ENCODE data around the gene NBPF3.

NBPF3 gene

GRCh38 chr1:21520899-21521716, 81.2 kb downstream of the NBPF3 start:
- no peak for DNase-seq

DNA sequence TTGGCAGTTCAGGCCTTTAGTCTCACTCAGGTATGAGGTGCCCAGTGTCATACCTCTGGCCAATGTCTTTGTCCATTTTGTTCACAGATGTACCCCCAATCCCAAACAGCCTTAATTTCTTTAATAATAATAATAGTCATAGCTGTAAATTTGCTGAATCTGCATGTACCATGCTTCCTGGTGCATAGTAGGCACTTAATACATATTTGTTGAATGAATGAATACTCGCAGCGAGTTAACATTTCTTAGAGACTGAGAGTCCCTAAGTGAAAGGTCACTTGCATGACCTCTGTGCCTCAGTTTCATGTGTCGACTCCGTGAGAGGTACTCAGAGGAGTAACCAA, 81.8 kb downstream of the NBPF3 start:
- no peak for DNase-seq

DNA sequence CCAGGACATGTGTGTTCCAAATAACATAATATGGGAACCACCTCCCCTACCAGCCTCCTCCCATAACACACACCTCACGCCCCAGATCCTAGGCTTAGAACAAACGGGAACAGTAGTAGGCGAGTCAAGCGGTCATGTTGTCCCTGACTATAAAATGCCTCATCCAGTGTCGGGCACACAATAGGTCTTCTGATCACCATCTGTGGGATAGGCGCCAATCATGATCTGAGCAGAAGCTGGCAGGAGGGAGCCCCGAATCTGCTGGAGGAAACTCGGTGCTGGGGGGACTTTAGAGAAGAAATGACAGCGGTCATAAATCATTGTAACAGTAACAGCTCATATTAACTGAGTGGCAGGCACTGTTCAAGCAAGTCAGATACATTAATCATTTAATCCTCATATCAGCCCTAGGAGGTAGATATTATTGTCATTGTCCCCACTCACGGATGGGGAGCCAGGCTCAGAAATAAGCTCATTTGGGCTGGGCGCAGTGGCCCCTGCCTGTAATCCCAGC, 82.6 kb downstream of the NBPF3 start:
- no peak for DNase-seq

DNA sequence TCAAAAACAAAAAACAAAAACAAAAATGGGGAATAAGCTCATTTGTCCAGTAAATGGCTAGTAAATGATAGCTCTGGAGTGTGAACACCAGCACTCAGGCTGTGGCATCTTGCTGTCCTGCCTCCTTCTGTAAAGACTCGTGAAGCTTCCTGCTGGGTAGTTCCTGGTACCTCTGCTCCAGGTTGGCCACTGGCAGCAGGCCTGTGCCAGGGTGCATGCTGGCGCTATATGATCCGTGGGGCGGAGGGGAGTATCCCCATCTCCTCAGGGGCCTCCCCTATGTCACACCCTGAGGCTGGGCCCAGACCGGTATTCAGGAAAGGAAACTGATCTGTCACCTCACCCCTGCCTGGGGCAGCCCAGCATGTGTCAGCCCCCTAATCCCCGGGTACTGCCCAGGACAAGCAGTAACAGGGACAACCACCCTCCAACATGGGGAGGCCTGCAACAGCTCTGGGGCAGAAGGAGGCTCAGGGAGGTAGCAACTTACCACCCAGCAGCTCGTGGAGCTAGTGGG, 83.4 kb downstream of the NBPF3 start:
- DNase-seq = no peak

DNA sequence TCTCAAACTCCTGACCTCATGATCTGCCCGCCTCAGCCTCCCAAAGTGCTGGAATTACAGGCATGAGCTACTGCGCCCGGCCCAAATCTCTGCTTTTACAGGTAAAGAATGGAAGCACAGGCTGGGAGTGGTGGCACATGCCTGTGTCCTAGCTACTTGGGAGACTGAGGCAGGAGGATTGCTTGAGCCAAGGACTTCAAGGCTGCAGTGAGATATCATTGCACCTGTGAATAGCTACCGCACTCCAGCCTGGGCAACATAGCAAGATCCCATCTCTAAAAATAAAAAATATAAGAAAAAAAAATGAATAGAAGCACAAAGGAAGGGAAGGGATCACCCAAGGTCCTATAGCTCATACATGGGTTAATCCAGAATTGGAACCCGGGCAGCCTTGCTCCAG, 84.3 kb downstream of the NBPF3 start:
- DNase-seq = no peak

GRCh38 chr1:21524686-21525339, 84.9 kb downstream of the NBPF3 start:
- DNase-seq = no peak

DNA sequence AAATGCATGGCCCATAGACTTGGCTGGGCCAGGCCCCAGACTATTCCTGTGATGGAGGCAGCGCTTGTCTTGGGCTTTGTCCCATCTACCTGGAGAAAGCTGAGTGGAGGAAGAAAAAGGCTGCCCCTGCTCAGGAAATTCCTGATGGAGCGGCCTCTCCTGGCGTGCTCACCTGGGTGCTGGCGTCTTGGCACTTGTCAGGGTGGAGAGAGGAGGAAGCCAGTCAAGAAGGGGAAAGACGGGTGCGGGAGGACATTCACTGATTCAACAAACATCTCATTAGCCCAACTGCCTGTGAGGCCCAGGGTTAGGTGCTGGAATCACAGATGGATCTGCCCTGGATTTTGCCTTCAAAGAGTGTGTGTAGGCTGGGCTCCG, 85.4 kb downstream of the NBPF3 start:
- no peak for DNase-seq

DNA sequence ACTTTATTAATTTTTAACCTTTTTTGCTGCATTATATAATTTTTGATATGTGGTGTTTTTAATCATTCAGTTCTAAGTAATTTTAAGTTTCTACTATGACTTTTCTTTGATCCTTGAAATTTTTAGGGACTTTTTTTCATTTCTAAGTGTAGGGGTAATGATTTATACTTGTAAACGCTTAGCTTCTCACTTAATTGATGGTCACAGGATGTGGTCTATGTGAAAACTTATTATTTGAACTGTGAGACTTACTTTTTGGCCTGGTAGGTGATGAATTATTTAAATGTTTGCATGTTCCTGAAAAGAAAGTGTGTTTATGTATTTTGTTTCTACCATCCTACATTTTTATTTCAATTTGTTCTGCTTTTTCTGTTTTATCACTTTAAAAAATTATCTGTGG, 86.5 kb downstream of the NBPF3 start:
- DNase-seq = no peak

GRCh38 chr1:21530368-21531016, 90.6 kb downstream of the NBPF3 start:
- DNase-seq = no peak

GRCh38 chr1:21531241-21531640, 91.3 kb downstream of the NBPF3 start:
- DNase-seq = no peak

- DNase-seq = no peak
Measured at GRCh38 chr1:21532496-21532895, 92.6 kb downstream of the NBPF3 start.

DNA sequence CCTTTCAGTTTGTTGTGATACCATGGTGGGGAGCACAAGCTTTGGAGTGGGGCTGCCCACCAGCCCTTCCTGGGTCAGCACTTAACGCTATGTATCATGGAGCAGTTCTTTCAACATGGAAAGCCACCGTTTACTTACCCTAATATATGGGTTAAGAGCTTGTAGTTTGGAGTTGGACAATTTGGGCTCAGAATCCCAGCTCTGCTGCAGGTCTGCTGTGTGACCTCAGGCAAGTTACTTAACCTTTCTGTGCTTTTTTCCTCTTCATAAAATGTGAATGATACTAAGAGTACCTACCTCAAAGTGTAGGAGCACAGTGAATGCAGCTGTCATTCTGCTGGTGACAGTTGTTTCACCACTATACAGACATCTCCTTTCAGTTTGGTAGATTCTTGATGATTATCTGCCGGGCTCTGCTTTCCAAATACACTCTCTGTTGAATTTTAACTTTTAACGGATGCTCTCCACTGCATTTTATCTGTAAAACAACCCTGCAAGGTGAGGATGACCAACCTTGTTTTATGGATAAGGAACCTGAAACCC, 93.1 kb downstream of the NBPF3 start:
- DNase-seq = no peak

DNA sequence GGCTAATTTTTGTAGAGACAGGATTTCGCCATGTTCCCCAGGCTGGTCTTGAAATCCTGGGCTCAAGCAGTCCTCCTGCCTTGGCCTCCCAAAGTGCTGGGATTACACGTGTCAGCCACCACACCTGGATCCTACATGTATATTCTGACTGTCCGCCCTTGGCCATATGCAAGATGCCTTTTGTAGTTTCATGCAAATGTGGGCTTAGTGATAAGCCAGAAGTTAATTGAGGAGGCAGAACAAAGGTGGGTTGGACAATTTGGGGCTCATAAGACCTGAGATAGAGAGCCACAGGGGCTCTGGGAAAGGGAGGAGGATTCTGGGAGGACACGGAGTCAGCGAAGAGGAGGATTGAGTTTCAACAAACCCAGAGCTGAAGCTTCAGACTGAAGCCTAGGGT, 94.2 kb downstream of the NBPF3 start:
- no peak for DNase-seq
